GM19043 (cell line): ENCODE measurements around the gene SH2D3C.

ENCODE experiments used
- ATAC-seq: cut with Tn5 transposase; IDR thresholded peaks from one replicate; pipeline ENCODE4 v1.9.1; 2021; ENCODE audit warnings: low read depth; ENCODE audit not compliant: unreplicated experiment

SH2D3C gene

GRCh38 chr9:127703289-127703946, 75.0 kb downstream of the SH2D3C start:
- ATAC-seq = no peak

- ATAC-seq = no peak
These were observed 77.7 kb downstream of the SH2D3C start for GRCh38 chr9:127700594-127701255.

- ATAC-seq = no peak
These were observed 78.3 kb downstream of the SH2D3C start for GRCh38 chr9:127700140-127700539.

- ATAC-seq = peak; percentile 96
These were observed 79.3 kb downstream of the SH2D3C start for GRCh38 chr9:127698985-127699670.

- no peak for ATAC-seq
These were observed 80.1 kb downstream of the SH2D3C start for GRCh38 chr9:127698386-127698785.

- ATAC-seq = no peak
These were observed 80.9 kb downstream of the SH2D3C start for GRCh38 chr9:127697575-127697974.

- no peak for ATAC-seq
These were observed 83.4 kb downstream of the SH2D3C start for GRCh38 chr9:127694890-127695720.

DNA sequence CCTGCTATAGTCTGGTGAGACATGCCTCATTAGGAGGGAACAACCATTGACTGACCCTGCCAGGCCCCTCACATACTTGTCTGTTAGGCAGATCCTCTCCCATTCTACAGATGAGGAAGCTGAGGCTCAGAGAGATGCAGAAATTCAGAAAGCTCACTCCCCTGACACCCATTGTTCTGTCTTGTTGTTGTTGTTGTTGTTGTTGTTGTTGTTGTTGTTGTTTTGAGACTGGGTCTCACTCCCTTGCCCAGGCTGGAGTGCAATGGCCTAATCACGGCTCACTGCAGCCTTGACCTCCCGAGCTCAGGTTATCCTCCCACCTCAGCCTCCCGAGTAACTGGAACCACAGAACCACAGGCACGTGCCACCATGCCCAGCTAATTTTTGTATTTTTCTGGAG, 84.8 kb downstream of the SH2D3C start:
- no peak for ATAC-seq

- no peak for ATAC-seq
These were observed 85.3 kb downstream of the SH2D3C start for GRCh38 chr9:127693143-127693542.

GRCh38 chr9:127692071-127692470, 86.4 kb downstream of the SH2D3C start:
- no peak for ATAC-seq

GRCh38 chr9:127690735-127691134, 87.7 kb downstream of the SH2D3C start:
- no peak for ATAC-seq

GRCh38 chr9:127689329-127690000, 89.0 kb downstream of the SH2D3C start:
- no peak for ATAC-seq
